ENCODE measurements around the gene GLB1L. TPM values are rescaled to one million over a fixed set of nuclear protein-coding genes. Genes with fewer than 3 reads are reported as not detected.

Gene GLB1L
- total RNA-seq, 1 donor from 2014 or later = 7.3 TPM

DNA sequence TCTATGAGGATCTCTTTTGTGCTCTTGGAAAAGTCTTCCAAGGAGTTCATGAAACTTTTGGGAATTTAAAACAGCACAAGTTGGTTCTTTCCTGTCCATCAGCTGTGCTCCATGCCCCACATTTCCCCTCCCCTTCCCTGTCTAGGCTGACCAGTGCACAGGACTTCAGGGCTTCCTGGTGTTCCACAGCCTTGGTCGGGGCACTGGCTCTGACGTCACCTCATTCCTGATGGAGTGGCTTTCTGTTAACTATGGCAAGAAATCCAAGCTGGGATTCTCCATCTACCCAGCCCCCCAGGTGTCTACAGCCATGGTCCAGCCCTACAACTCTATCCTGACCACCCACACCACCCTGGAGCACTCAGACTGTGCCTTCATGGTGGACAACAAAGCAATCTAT, 25.8 kb upstream of the GLB1L start:
- H3K27me3 Mint-ChIP-seq (ENCODE audit: unreplicated experiment) = peaks cover 3% of the 10 kb centered on the region

GRCh38 chr2:219270055-219270372, 24.8 kb upstream of the GLB1L start:
- no peak for DNase-seq (ENCODE audit: low spot score)
- Mint-ChIP-seq H3K27ac (ENCODE audit: unreplicated experiment) (no peak overlapping the region), H3K4me3 (ENCODE audit: unreplicated experiment) (no peak overlapping the region), H3K4me1 (ENCODE audit: unreplicated experiment) (peaks cover 5% of the 10 kb centered on the region), H3K27me3 (ENCODE audit: unreplicated experiment) (peaks cover 3% of the 10 kb centered on the region), H3K36me3 (ENCODE audit: low read depth, unreplicated experiment) (no peaks in the 10 kb centered on the region), H3K9me3 (ENCODE audit: unreplicated experiment) (no peaks in the 10 kb centered on the region)
- TF ChIP-seq, protein P1, sequence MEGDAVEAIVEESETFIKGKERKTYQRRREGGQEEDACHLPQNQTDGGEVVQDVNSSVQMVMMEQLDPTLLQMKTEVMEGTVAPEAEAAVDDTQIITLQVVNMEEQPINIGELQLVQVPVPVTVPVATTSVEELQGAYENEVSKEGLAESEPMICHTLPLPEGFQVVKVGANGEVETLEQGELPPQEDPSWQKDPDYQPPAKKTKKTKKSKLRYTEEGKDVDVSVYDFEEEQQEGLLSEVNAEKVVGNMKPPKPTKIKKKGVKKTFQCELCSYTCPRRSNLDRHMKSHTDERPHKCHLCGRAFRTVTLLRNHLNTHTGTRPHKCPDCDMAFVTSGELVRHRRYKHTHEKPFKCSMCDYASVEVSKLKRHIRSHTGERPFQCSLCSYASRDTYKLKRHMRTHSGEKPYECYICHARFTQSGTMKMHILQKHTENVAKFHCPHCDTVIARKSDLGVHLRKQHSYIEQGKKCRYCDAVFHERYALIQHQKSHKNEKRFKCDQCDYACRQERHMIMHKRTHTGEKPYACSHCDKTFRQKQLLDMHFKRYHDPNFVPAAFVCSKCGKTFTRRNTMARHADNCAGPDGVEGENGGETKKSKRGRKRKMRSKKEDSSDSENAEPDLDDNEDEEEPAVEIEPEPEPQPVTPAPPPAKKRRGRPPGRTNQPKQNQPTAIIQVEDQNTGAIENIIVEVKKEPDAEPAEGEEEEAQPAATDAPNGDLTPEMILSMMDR (IDR thresholded peaks at IDR 0.05; ENCODE audit: unreplicated experiment) = no peak

More for the DNA sequence above, 25.8 kb upstream of the GLB1L start:
- Mint-ChIP-seq H3K27ac (ENCODE audit: unreplicated experiment) (no peak overlapping the region), H3K9me3 (ENCODE audit: unreplicated experiment) (no peaks in the 10 kb centered on the region), H3K4me3 (ENCODE audit: unreplicated experiment) (no peak overlapping the region), H3K4me1 (ENCODE audit: unreplicated experiment) (peaks cover 5% of the 10 kb centered on the region), H3K36me3 (ENCODE audit: low read depth, unreplicated experiment) (no peaks in the 10 kb centered on the region)
- DNase-seq (ENCODE audit: low spot score) = no peak
- TF ChIP-seq, protein P1 (IDR thresholded peaks at IDR 0.05; ENCODE audit: unreplicated experiment) = no peak

DNA sequence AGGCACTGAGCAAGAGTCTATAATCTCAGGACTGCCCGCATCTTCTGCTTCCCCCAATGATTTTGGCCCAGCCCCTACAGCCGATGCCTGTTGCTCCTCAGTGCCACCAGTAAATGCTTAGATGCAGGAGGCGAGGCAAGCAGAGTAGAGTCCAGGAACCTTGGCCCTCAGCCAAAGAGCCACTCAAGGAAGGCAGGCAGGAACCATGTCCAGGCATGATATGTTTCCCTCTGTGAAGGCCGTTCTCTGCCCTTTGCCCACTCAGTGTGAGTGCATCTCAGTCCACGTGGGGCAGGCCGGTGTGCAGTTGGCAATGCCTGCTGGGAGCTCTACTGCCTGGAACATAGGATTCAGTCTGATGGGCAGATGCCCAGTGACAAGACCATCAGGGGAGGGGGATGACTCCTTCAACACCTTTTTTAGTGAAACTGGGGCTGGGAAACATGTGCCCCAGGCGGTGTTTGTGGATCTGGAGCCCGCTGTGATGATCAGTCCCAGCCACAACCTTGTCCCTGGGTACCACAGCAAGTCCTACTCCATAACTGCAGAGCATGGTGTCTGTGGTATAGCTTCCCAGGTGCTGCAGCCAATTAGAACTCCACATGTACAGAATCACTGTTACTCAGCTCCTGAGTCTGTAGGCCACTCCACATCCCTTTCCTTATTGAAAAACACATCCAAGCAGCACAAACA, 24.3 kb upstream of the GLB1L start:
- H3K9me3 Mint-ChIP-seq (ENCODE audit: unreplicated experiment) = no peaks in the 10 kb centered on the region
- no peak overlapping the region for H3K27ac Mint-ChIP-seq (ENCODE audit: unreplicated experiment)
- no peak for DNase-seq (ENCODE audit: low spot score)
- TF ChIP-seq, protein P1 (IDR thresholded peaks at IDR 0.05; ENCODE audit: unreplicated experiment) = no peak
- H3K4me1 Mint-ChIP-seq (ENCODE audit: unreplicated experiment) = peaks cover 3% of the 10 kb centered on the region
- no peak overlapping the region for H3K4me3 Mint-ChIP-seq (ENCODE audit: unreplicated experiment)
- peaks cover 3% of the 10 kb centered on the region for H3K27me3 Mint-ChIP-seq (ENCODE audit: unreplicated experiment)
- H3K36me3 Mint-ChIP-seq (ENCODE audit: low read depth, unreplicated experiment) = no peaks in the 10 kb centered on the region

DNA sequence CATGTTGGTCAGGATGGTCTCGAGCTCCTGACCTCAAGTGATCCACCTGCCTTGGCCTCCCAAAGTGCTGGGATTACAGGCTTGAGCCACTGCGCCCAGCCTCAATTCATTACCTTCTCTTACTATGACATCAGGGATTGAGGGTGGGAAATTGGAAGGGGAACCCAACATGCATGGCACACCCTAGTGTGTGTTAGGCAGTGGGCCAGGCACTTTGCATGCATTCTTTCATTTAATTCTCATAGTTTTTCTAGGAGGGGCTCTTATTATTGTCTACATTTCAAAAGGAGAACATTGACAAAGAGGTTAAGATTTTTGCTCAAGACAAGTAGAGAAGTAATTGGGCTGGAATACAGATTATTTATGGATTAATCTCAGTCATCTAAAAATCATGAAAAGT, 23.1 kb upstream of the GLB1L start:
- Mint-ChIP-seq H3K27me3 (ENCODE audit: unreplicated experiment) (peaks cover 3% of the 10 kb centered on the region), H3K27ac (ENCODE audit: unreplicated experiment) (no peak overlapping the region), H3K4me1 (ENCODE audit: unreplicated experiment) (peaks cover 2% of the 10 kb centered on the region), H3K4me3 (ENCODE audit: unreplicated experiment) (no peak overlapping the region), H3K36me3 (ENCODE audit: low read depth, unreplicated experiment) (no peaks in the 10 kb centered on the region), H3K9me3 (ENCODE audit: unreplicated experiment) (no peaks in the 10 kb centered on the region)
- no peak for DNase-seq (ENCODE audit: low spot score)
- TF ChIP-seq, protein P1 (IDR thresholded peaks at IDR 0.05; ENCODE audit: unreplicated experiment) = no peak

DNA sequence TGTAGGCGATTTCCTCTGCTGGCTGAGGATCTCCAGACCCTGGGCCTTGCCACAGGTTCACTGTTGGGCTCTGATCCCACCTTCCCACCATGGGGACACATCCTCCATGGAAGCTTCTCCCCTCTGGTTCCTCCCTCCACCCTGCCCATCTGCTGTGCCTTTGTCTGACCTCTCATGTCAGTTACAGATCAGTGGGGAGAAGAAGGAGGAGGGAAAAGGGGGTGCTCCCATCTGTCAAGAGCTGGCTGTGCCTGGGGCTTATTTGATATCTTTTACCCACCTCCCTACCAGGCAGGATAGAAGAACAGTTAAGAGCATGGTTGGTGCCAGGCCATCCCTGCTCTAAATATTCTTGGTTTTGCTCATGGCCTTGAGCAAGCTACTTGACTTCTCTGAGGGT, 21.6 kb upstream of the GLB1L start:
- TF ChIP-seq, protein P1 (IDR thresholded peaks at IDR 0.05; ENCODE audit: unreplicated experiment) = no peak

More for the DNA sequence above, 21.6 kb upstream of the GLB1L start:
- H3K4me1 Mint-ChIP-seq (ENCODE audit: unreplicated experiment) = peaks cover 3% of the 10 kb centered on the region
- no peaks in the 10 kb centered on the region for H3K9me3 Mint-ChIP-seq (ENCODE audit: unreplicated experiment)
- peaks cover 4% of the 10 kb centered on the region for H3K27me3 Mint-ChIP-seq (ENCODE audit: unreplicated experiment)
- no peaks in the 10 kb centered on the region for H3K36me3 Mint-ChIP-seq (ENCODE audit: low read depth, unreplicated experiment)
- no peak for DNase-seq (ENCODE audit: low spot score)
- H3K4me3 Mint-ChIP-seq (ENCODE audit: unreplicated experiment) = no peak overlapping the region
- H3K27ac Mint-ChIP-seq (ENCODE audit: unreplicated experiment) = no peak overlapping the region
